HG03342 (cell line): ENCODE measurements around the gene PPP1R1A.

ENCODE experiments used
- ATAC-seq: cut with Tn5 transposase; IDR thresholded peaks from one replicate; pipeline ENCODE4 v1.9.1; 2021; ENCODE audit warnings: mild to moderate bottlenecking, moderate library complexity; ENCODE audit not compliant: unreplicated experiment

Gene PPP1R1A

DNA sequence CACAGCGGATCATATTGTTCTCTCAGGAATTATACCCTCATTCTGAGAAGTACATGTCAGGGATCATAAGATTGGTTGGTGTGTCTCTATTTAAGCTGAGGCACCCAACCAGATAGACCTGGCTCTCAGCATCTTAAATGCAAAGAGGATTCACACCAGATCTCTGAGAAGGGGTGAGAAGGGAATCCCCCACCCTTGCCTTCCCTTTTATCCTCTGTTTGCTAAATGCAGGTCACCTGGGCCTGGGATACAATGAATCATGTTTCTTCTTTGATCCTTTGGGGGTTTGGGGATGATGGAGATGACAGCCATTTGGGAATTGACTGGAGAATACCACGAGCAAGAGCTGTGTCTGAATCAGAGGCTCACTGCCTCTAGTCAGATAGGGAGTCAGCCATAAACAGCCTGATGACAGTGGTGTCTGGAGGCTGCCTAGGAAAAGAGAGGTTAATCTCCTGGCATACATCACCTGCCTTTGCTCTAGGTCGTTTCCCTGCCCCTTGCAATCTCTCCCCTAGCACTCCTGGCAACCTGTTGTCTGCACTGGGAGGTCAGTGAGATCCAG is 50.2 kb downstream of the PPP1R1A start:
- no peak for ATAC-seq

DNA sequence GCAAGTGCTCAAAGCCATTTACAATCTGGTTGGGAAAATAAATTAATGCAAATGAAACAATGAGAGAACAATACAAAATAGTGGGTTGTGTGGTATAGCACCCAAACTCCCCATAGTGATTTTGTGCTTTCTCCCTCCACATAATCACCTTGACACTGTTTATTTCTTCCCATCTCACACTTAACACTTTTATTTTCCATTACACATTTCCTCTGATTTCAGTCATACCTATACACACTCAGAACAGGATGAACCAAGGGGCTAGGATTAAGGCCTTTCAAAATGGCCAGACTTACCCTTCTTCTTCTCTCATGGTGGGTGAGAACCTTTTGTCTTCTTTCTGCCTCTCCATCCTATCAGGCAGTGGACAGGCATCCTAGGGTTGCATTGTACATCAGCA is 53.0 kb downstream of the PPP1R1A start:
- ATAC-seq = no peak

DNA sequence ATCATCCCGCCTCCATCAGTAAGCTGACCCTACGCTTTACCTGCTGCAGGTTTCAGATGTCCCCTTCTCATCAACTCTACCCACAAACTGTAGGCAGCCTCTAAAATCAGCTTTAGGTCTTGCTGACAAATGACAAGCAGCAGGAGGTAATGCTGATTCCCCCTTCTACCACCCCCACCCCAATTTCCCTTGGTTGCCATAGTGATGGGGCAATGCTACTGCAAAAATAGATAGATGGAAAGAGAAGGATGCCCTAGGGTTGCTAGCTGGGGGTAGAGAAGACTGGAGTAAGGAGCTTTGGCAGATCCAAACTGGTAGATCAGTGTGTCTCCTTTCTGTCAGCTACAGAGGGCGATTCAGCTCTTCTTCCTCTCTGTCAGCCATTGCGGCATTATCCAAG is 58.9 kb downstream of the PPP1R1A start:
- ATAC-seq = no peak
